Liver (tissue), 3 donors: Measurements from ENCODE around the gene SLC12A9.

Experiments used
- EGR1 ChIP-seq, 2 donors: IDR thresholded peaks; 2 replicates each; pipeline ENCODE4 v1.6.1; 2016 to 2018; ENCODE audit warnings: antibody characterized with exemption in 2 of 2, low read depth in 2 of 2
- TF ChIP-seq, protein P1 (sequence below): fragments of 150-350 bp; IDR thresholded peaks from 2 replicates; pipeline ENCODE4 v1.5.1; 2017; ENCODE audit warnings: improper control_type of control experiment, low read depth, low read length; ENCODE audit not compliant: missing input control
- TF ChIP-seq, protein P2 (sequence below): IDR thresholded peaks from 2 replicates; pipeline ENCODE4 v1.6.1; 2016; ENCODE audit warnings: antibody characterized with exemption
- TF ChIP-seq, protein P3 (sequence below): IDR thresholded peaks from 2 replicates; pipeline ENCODE4 v1.6.1; 2016; ENCODE audit warnings: antibody characterized with exemption
- TF ChIP-seq, protein P4 (sequence below): IDR thresholded peaks from 2 replicates; pipeline ENCODE4 v1.6.1; 2016; ENCODE audit warnings: antibody characterized with exemption
- donor health status: healthy.
- donor health status: healthy.

GRCh38 chr7:100864263-100864845 is 11.8 kb downstream of the SLC12A9 start:
- TF ChIP-seq, protein P1, sequence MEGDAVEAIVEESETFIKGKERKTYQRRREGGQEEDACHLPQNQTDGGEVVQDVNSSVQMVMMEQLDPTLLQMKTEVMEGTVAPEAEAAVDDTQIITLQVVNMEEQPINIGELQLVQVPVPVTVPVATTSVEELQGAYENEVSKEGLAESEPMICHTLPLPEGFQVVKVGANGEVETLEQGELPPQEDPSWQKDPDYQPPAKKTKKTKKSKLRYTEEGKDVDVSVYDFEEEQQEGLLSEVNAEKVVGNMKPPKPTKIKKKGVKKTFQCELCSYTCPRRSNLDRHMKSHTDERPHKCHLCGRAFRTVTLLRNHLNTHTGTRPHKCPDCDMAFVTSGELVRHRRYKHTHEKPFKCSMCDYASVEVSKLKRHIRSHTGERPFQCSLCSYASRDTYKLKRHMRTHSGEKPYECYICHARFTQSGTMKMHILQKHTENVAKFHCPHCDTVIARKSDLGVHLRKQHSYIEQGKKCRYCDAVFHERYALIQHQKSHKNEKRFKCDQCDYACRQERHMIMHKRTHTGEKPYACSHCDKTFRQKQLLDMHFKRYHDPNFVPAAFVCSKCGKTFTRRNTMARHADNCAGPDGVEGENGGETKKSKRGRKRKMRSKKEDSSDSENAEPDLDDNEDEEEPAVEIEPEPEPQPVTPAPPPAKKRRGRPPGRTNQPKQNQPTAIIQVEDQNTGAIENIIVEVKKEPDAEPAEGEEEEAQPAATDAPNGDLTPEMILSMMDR, result no peak
- TF ChIP-seq, protein P2, sequence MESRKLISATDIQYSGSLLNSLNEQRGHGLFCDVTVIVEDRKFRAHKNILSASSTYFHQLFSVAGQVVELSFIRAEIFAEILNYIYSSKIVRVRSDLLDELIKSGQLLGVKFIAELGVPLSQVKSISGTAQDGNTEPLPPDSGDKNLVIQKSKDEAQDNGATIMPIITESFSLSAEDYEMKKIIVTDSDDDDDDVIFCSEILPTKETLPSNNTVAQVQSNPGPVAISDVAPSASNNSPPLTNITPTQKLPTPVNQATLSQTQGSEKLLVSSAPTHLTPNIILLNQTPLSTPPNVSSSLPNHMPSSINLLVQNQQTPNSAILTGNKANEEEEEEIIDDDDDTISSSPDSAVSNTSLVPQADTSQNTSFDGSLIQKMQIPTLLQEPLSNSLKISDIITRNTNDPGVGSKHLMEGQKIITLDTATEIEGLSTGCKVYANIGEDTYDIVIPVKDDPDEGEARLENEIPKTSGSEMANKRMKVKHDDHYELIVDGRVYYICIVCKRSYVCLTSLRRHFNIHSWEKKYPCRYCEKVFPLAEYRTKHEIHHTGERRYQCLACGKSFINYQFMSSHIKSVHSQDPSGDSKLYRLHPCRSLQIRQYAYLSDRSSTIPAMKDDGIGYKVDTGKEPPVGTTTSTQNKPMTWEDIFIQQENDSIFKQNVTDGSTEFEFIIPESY, result no peak
- no peak for TF ChIP-seq EGR1 (IDR thresholded peaks at IDR 0.05; ENCODE audit: low read depth in 2 of 2)
- TF ChIP-seq, protein P3, sequence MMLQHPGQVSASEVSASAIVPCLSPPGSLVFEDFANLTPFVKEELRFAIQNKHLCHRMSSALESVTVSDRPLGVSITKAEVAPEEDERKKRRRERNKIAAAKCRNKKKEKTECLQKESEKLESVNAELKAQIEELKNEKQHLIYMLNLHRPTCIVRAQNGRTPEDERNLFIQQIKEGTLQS, result no peak
- TF ChIP-seq, protein P4, sequence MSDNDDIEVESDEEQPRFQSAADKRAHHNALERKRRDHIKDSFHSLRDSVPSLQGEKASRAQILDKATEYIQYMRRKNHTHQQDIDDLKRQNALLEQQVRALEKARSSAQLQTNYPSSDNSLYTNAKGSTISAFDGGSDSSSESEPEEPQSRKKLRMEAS, result no peak
